ENCODE data around the gene ZNF638. TPM values are rescaled to one million over a fixed set of nuclear protein-coding genes. Genes with fewer than 3 reads are reported as not detected.

ZNF638 gene
- total RNA-seq, 1 experiment from 2014 or later = 109 TPM

GRCh38 chr2:71462056-71462605, 130.5 kb downstream of the ZNF638 start (continued):
- TF ChIP-seq, protein P1, sequence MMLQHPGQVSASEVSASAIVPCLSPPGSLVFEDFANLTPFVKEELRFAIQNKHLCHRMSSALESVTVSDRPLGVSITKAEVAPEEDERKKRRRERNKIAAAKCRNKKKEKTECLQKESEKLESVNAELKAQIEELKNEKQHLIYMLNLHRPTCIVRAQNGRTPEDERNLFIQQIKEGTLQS (CRISPR knock-in tag; conservative IDR thresholded peaks at IDR 0.05) = no peak
- TF ChIP-seq NR1H2 (CRISPR knock-in tag; IDR thresholded peaks at IDR 0.05) (no peak), ZSCAN18 (CRISPR knock-in tag; IDR thresholded peaks at IDR 0.05) (no peak), OVOL2 (CRISPR knock-in tag; IDR thresholded peaks at IDR 0.05; ENCODE audit: borderline replicate concordance) (no peak)
- TF ChIP-seq, protein P2, sequence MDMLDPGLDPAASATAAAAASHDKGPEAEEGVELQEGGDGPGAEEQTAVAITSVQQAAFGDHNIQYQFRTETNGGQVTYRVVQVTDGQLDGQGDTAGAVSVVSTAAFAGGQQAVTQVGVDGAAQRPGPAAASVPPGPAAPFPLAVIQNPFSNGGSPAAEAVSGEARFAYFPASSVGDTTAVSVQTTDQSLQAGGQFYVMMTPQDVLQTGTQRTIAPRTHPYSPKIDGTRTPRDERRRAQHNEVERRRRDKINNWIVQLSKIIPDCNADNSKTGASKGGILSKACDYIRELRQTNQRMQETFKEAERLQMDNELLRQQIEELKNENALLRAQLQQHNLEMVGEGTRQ (CRISPR knock-in tag; IDR thresholded peaks at IDR 0.05) = no peak
- TF ChIP-seq, protein P3, sequence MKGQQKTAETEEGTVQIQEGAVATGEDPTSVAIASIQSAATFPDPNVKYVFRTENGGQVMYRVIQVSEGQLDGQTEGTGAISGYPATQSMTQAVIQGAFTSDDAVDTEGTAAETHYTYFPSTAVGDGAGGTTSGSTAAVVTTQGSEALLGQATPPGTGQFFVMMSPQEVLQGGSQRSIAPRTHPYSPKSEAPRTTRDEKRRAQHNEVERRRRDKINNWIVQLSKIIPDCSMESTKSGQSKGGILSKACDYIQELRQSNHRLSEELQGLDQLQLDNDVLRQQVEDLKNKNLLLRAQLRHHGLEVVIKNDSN (CRISPR knock-in tag; IDR thresholded peaks at IDR 0.05) = no peak

DNA sequence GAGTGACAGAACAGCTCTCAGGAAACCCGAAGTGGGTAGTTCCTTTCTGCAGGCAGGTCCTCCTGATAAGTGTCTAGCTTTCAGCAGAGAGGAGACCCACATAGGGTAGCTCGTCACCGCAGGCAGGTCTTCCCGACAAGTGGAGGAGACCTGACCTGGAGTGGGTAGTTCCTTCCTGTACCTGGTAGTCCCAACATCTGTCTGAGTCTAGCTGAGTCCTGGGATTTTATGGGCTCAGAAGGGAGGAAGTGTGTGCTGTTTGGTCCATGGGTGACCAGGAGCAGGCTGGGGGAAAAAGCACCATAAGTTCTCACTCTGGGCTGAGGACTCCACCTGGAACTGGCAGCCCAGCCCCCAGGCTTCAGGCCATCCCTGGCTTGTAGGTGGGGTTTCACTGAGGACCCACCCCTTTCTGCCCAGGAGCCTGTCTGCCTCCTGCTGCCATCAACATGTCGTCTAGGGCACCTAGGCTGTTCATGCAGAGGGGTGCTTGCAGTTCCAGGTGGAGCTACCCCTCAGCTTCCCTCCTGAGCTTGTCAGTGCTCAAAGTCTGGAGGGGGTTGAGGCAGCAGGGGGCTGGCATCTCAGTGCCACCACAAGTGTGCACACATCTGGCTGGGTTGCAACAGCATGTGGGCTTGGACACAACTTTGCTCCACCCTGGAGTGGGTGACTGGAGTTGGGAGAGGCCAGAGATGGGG, 131.2 kb downstream of the ZNF638 start:
- H3K4me1 Mint-ChIP-seq = peaks cover 31% of the 10 kb centered on the region
- ATAC-seq (no peak), DNase-seq (ENCODE audit: low spot score) (no peak)
- H3K27me3 Mint-ChIP-seq (ENCODE audit: low read depth) = peaks cover 36% of the 10 kb centered on the region
- peaks cover 3% of the 10 kb centered on the region; the same call in 1 of the 2 replicates for H3K36me3 Mint-ChIP-seq
- POLR2A ChIA-PET = no interaction called here
- H3K9me3 Mint-ChIP-seq = no peaks in the 10 kb centered on the region
- no peak overlapping the region for H3K27ac Mint-ChIP-seq
- H3K4me3 Mint-ChIP-seq = no peak overlapping the region
- CTCF ChIA-PET = interaction anchor here (0.8 to 10.8 kb wide), 8 partner anchors 10 to 68 kb away, joined by 3 to 116 read pairs (median 24); partner anchors contain the start of gene DYSF
- TF ChIP-seq, protein P3 (CRISPR knock-in tag; IDR thresholded peaks at IDR 0.05) = no peak
- no peak for TF ChIP-seq HMGXB4 (CRISPR knock-in tag; IDR thresholded peaks at IDR 0.05)
- no peak for TF ChIP-seq ZNF219 (CRISPR knock-in tag; IDR thresholded peaks at IDR 0.05; ENCODE audit: borderline replicate concordance)
- TF ChIP-seq ZNF512 (CRISPR knock-in tag; IDR thresholded peaks at IDR 0.05; ENCODE audit: borderline replicate concordance) = no peak
- TF ChIP-seq, protein P4, sequence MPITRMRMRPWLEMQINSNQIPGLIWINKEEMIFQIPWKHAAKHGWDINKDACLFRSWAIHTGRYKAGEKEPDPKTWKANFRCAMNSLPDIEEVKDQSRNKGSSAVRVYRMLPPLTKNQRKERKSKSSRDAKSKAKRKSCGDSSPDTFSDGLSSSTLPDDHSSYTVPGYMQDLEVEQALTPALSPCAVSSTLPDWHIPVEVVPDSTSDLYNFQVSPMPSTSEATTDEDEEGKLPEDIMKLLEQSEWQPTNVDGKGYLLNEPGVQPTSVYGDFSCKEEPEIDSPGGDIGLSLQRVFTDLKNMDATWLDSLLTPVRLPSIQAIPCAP (CRISPR knock-in tag; IDR thresholded peaks at IDR 0.05) = no peak
- TF ChIP-seq KAT7 (CRISPR knock-in tag; IDR thresholded peaks at IDR 0.05; ENCODE audit: borderline replicate concordance) = no peak
- no peak for TF ChIP-seq ETV6 (CRISPR knock-in tag; IDR thresholded peaks at IDR 0.05)
- no peak for TF ChIP-seq TP53 (CRISPR knock-in tag; IDR thresholded peaks at IDR 0.05)
- no peak for TF ChIP-seq FOXK1 (CRISPR knock-in tag; IDR thresholded peaks at IDR 0.05)
- TF ChIP-seq, protein P5, sequence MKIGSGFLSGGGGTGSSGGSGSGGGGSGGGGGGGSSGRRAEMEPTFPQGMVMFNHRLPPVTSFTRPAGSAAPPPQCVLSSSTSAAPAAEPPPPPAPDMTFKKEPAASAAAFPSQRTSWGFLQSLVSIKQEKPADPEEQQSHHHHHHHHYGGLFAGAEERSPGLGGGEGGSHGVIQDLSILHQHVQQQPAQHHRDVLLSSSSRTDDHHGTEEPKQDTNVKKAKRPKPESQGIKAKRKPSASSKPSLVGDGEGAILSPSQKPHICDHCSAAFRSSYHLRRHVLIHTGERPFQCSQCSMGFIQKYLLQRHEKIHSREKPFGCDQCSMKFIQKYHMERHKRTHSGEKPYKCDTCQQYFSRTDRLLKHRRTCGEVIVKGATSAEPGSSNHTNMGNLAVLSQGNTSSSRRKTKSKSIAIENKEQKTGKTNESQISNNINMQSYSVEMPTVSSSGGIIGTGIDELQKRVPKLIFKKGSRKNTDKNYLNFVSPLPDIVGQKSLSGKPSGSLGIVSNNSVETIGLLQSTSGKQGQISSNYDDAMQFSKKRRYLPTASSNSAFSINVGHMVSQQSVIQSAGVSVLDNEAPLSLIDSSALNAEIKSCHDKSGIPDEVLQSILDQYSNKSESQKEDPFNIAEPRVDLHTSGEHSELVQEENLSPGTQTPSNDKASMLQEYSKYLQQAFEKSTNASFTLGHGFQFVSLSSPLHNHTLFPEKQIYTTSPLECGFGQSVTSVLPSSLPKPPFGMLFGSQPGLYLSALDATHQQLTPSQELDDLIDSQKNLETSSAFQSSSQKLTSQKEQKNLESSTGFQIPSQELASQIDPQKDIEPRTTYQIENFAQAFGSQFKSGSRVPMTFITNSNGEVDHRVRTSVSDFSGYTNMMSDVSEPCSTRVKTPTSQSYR (CRISPR knock-in tag; IDR thresholded peaks at IDR 0.05) = no peak
- TF ChIP-seq PRDM15 (CRISPR knock-in tag; IDR thresholded peaks at IDR 0.05) = no peak
